CD14-positive monocyte (primary cell): ENCODE measurements around the gene NTRK1. TPM values are rescaled to one million over a fixed set of nuclear protein-coding genes. Genes with fewer than 3 reads are reported as not detected.

ENCODE experiments used
- DNase-seq, 3 donors: peaks; one replicate each; pipeline ENCODE4 v3.0.0-alpha.2; 2011 to 2022
- H2AFZ ChIP-seq: 2 replicates; pipeline ENCODE4 v1.6.0; 2012; ENCODE audit warnings: mild to moderate bottlenecking, low read depth, low read length, inconsistent platforms; ENCODE audit not compliant: insufficient read depth, poor library complexity, severe bottlenecking
- H3K27ac ChIP-seq, 2 donors: 1 replicate in 1 of 2; 2 replicates in 1 of 2; pipeline ENCODE4 v1.5.1; 2012 to 2013; ENCODE audit warnings: low read length in 2 of 2, control low read depth in 1 of 2, inconsistent platforms in 1 of 2, low read depth in 1 of 2, mild to moderate bottlenecking in 1 of 2
- H3K27me3 ChIP-seq, 2 donors: one replicate each; pipeline versions ENCODE4 v1.6.0 to v1.6.1; 2011 to 2013; ENCODE audit warnings: low read length in 2 of 2; ENCODE audit not compliant: control insufficient read depth in 2 of 2, insufficient read depth in 2 of 2
- H3K36me3 ChIP-seq, 2 donors: replicated peaks in 1 of 2; 1 replicate in 1 of 2; 2 replicates in 1 of 2; pipeline versions ENCODE4 v1.5.1 to v1.6.1; 2012 to 2013; ENCODE audit warnings: low read length in 2 of 2, control low read depth in 1 of 2, inconsistent platforms in 1 of 2, mild to moderate bottlenecking in 1 of 2; ENCODE audit not compliant: insufficient read depth in 2 of 2, control insufficient read depth in 1 of 2
- H3K4me1 ChIP-seq, 2 donors: 1 replicate in 1 of 2; 2 replicates in 1 of 2; pipeline versions ENCODE4 v1.5.1 to v1.6.1; 2012 to 2013; ENCODE audit warnings: low read length in 2 of 2, control low read depth in 1 of 2, inconsistent platforms in 1 of 2, mild to moderate bottlenecking in 1 of 2, moderate library complexity in 1 of 2; ENCODE audit not compliant: insufficient read depth in 2 of 2, control insufficient read depth in 1 of 2
- H3K4me2 ChIP-seq: replicated peaks from 2 replicates; pipeline ENCODE3; 2012; ENCODE audit warnings: low read length, moderate library complexity, mild to moderate bottlenecking; ENCODE audit not compliant: poor library complexity, severe bottlenecking; ENCODE audit errors: extremely low read depth
- H3K4me3 ChIP-seq, 3 experiments: fragments of 200-600 bp in 1 of 3; sonication (generic) in 1 of 3; replicated peaks in 1 of 3; 1 replicate in 2 of 3; 2 replicates in 1 of 3; pipeline ENCODE4 v1.5.1; 2011 to 2013; ENCODE audit warnings: low read length in 3 of 3, mild to moderate bottlenecking in 3 of 3, control low read depth in 2 of 3, low read depth in 2 of 3, inconsistent platforms in 1 of 3, moderate library complexity in 1 of 3
- H3K79me2 ChIP-seq: 2 replicates; pipeline ENCODE4 v1.6.0; 2012; ENCODE audit warnings: mild to moderate bottlenecking, control low read depth, inconsistent platforms, low read length, moderate library complexity; ENCODE audit not compliant: insufficient read depth
- H3K9ac ChIP-seq: 2 replicates; pipeline ENCODE4 v1.6.0; 2017; ENCODE audit warnings: low read length, mild to moderate bottlenecking; ENCODE audit not compliant: insufficient read depth, poor library complexity, severe bottlenecking
- H3K9me3 ChIP-seq, 2 donors: replicated peaks in 1 of 2; 1 replicate in 1 of 2; 2 replicates in 1 of 2; pipeline versions ENCODE4 v1.5.1 to v1.6.1; 2012 to 2013; ENCODE audit warnings: low read length in 2 of 2, control low read depth in 1 of 2; ENCODE audit not compliant: control insufficient read depth in 1 of 2, insufficient read depth in 1 of 2
- H4K20me1 ChIP-seq: 2 replicates; pipeline ENCODE4 v1.6.0; 2012; ENCODE audit warnings: mild to moderate bottlenecking, low read length, control low read depth, moderate library complexity; ENCODE audit not compliant: insufficient read depth
- H3K27ac Mint-ChIP-seq, 7 donors: one replicate each; pipeline ENCODE4 v1.8.0; 2020; ENCODE audit warnings: mild to moderate bottlenecking in 7 of 7, mixed read lengths in 7 of 7, moderate library complexity in 6 of 7, inconsistent platforms in 2 of 7
- H3K27me3 Mint-ChIP-seq, 3 donors: one replicate each; pipeline ENCODE4 v1.8.0; 2021 to 2022; ENCODE audit warnings: low read depth in 3 of 3, mild to moderate bottlenecking in 3 of 3, mixed read lengths in 3 of 3, moderate library complexity in 3 of 3, inconsistent platforms in 1 of 3
- H3K36me3 Mint-ChIP-seq, 2 donors: one replicate each; pipeline ENCODE4 v1.8.0; 2020; ENCODE audit warnings: mixed read lengths in 2 of 2, inconsistent platforms in 1 of 2, mild to moderate bottlenecking in 1 of 2
- H3K4me1 Mint-ChIP-seq: one replicate; pipeline ENCODE4 v1.8.0; 2020; ENCODE audit warnings: mild to moderate bottlenecking, mixed read lengths
- H3K4me3 Mint-ChIP-seq, 2 donors: one replicate each; pipeline ENCODE4 v1.8.0; 2020; ENCODE audit warnings: mild to moderate bottlenecking in 2 of 2, mixed read lengths in 2 of 2, moderate library complexity in 1 of 2
- H3K9me3 Mint-ChIP-seq, 7 donors: one replicate each; pipeline ENCODE4 v1.8.0; 2020 to 2022; ENCODE audit warnings: mixed read lengths in 7 of 7, mild to moderate bottlenecking in 6 of 7, moderate library complexity in 6 of 7, inconsistent platforms in 2 of 7
- CTCF ChIP-seq: fragments of 200-600 bp; IDR thresholded peaks from one replicate; pipeline ENCODE4 v1.8.0; 2022; ENCODE audit warnings: antibody characterized with exemption, mild to moderate bottlenecking
- WGBS: methylation state at CpG from one replicate; pipeline ENCODE4 v1.1.5; 2013; ENCODE audit warnings: missing lambda C conversion rate; ENCODE audit not compliant: insufficient coverage; 5-methylcytosine and 5-hydroxymethylcytosine counted together
- intact Hi-C, 2 donors: fragments of 100-400 bp; cut with micrococcal nuclease; formaldehyde crosslinking; loops; one replicate each; pipeline versions ENCODE4 v1.15.0 to v1.15.1; 2023
- polyA plus RNA-seq, 3 donors: library from polyadenylated mRNA; depleted of rRNA in 1 of 3; unstranded in 2 of 3; stranded (reverse) in 1 of 3; fragments of 300-500 nt in 2 of 3; fragments of >200 nt in 1 of 3; fragmentation: Illumina TruSeq in 2 of 3; gene quantifications; 1 replicate in 2 of 3; 2 replicates in 1 of 3; pipeline ENCODE4 v1.2.3, GENCODE V29; 2012 to 2021

NTRK1 gene
- polyA plus RNA-seq, 3 donors: 0.03 TPM; not detected in 2

- peaks cover 21 to 24% of the 10 kb centered on the region in 2 donors for H3K4me1 ChIP-seq
- no peak overlapping the region for H3K9ac ChIP-seq
- H3K36me3 ChIP-seq: no peaks in the 10 kb centered on the region
- Mint-ChIP-seq H3K4me1 (peaks cover 28% of the 10 kb centered on the region), H3K27ac (peak overlapping the region in 1 of 7 donors; percentile 11), H3K27me3 (peaks cover 40 to 68% (median 45%) of the 10 kb centered on the region in 3 donors), H3K4me3 (peak overlapping the region in 1 of 2 donors; percentile 40), H3K9me3 (peaks cover 0 to 2% (median 0%) of the 10 kb centered on the region in 7 donors), H3K36me3 (no peaks in the 10 kb centered on the region)
- no peak overlapping the region for H3K4me2 ChIP-seq
- intact Hi-C loops: loop anchor here in 1 of 2 donors (10.0 kb wide), 1 partner anchor 79 kb away; the partner anchor contains the start of gene PEAR1
- H3K9me3 ChIP-seq: no peaks in the 10 kb centered on the region
- no peaks in the 10 kb centered on the region for H3K79me2 ChIP-seq
- peaks cover 0 to 33% of the 10 kb centered on the region in 2 donors for H3K27me3 ChIP-seq
- H3K4me3 ChIP-seq: no peak overlapping the region
- no peak overlapping the region for H2AFZ ChIP-seq
- TF ChIP-seq CTCF: no peak
- DNase-seq: no peak
- no peak overlapping the region for H3K27ac ChIP-seq
- WGBS: 89% methylated on average over 4 of the region's 5 CpGs
- H4K20me1 ChIP-seq: no peaks in the 10 kb centered on the region
Measured at GRCh38 chr1:156815307-156815826, 45.3 kb upstream of the NTRK1 start.

- no peaks in the 10 kb centered on the region for H3K9me3 ChIP-seq
- H3K4me1 Mint-ChIP-seq: peaks cover 28% of the 10 kb centered on the region
- peaks cover 21 to 24% of the 10 kb centered on the region in 2 donors for H3K4me1 ChIP-seq
- H3K36me3 ChIP-seq: no peaks in the 10 kb centered on the region
- H3K27me3 ChIP-seq: peaks cover 0 to 35% of the 10 kb centered on the region in 2 donors
- 76% methylated on average over 6 of the region's 10 CpGs for WGBS
- peaks cover 40 to 71% (median 41%) of the 10 kb centered on the region in 3 donors for H3K27me3 Mint-ChIP-seq
- no peak for TF ChIP-seq CTCF
- peak overlapping the region in 1 of 2 donors; percentile 32 for H3K4me3 Mint-ChIP-seq
- H3K27ac ChIP-seq: no peak overlapping the region
- H3K27ac Mint-ChIP-seq: peak overlapping the region in 3 of 7 donors; percentile 62 to 78 (median 74)
- peaks cover 0 to 2% (median 0%) of the 10 kb centered on the region in 7 donors for H3K9me3 Mint-ChIP-seq
- intact Hi-C loops: loop anchor here in 1 of 2 donors (10.0 kb wide), 1 partner anchor 79 kb away; the partner anchor contains the start of gene PEAR1
- H2AFZ ChIP-seq: no peak overlapping the region
- H3K79me2 ChIP-seq: no peaks in the 10 kb centered on the region
- H4K20me1 ChIP-seq: no peaks in the 10 kb centered on the region
- H3K4me2 ChIP-seq: no peak overlapping the region
- H3K36me3 Mint-ChIP-seq: no peaks in the 10 kb centered on the region
- no peak overlapping the region for H3K4me3 ChIP-seq
- no peak overlapping the region for H3K9ac ChIP-seq
- DNase-seq: no peak
Measured at GRCh38 chr1:156815961-156816422, 44.7 kb upstream of the NTRK1 start.
